Measurements from ENCODE around the gene SRL.
"Not testable (repeated sequence)": the region's sequence is repeated elsewhere in the genome, so short reads cannot be mapped to it uniquely, and the experiment has no call there.

SRL gene

DNA sequence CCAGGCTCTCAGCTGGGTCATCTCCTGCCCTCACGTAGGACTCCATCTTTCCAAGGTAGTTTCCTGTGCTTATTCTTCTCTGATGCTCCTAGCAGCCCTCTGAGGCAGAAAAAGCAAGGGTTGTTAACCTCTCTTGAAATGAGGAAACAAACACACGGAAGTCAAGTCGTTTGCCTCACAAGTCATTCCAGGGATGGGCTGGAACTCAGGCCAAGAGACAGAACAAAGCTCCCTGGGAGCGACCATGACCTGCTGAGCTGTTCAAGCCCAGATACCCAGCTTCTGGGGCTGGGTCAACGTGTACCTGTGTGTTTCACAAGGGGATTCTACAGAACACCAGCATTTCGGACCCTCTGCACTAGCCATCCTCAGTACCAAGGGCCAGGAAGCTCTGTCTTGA is 28.1 kb downstream of the SRL start:
- TF ChIP-seq, protein P1, sequence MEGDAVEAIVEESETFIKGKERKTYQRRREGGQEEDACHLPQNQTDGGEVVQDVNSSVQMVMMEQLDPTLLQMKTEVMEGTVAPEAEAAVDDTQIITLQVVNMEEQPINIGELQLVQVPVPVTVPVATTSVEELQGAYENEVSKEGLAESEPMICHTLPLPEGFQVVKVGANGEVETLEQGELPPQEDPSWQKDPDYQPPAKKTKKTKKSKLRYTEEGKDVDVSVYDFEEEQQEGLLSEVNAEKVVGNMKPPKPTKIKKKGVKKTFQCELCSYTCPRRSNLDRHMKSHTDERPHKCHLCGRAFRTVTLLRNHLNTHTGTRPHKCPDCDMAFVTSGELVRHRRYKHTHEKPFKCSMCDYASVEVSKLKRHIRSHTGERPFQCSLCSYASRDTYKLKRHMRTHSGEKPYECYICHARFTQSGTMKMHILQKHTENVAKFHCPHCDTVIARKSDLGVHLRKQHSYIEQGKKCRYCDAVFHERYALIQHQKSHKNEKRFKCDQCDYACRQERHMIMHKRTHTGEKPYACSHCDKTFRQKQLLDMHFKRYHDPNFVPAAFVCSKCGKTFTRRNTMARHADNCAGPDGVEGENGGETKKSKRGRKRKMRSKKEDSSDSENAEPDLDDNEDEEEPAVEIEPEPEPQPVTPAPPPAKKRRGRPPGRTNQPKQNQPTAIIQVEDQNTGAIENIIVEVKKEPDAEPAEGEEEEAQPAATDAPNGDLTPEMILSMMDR (IDR thresholded peaks at IDR 0.05; ENCODE audit: insufficient read depth, missing control alignments): no peak
- no peak for FAIRE-seq
- no peak for DNase-seq (ENCODE audit: insufficient read length, low spot score)

- no peak for FAIRE-seq
- no peak for DNase-seq (ENCODE audit: insufficient read length, low spot score)
- TF ChIP-seq, protein P1 (IDR thresholded peaks at IDR 0.05; ENCODE audit: insufficient read depth, missing control alignments): no peak
Measured at GRCh38 chr16:4212934-4213296, 29.0 kb downstream of the SRL start.

- DNase-seq (ENCODE audit: insufficient read length, low spot score): no peak
- TF ChIP-seq, protein P1 (IDR thresholded peaks at IDR 0.05; ENCODE audit: insufficient read depth, missing control alignments): no peak
- no peak for FAIRE-seq
Measured at GRCh38 chr16:4212211-4212933, 29.5 kb downstream of the SRL start.

- not testable (repeated sequence) for FAIRE-seq; DNase-seq (ENCODE audit: insufficient read length, low spot score)
Measured at GRCh38 chr16:4211445-4212210, 30.3 kb downstream of the SRL start.

DNA sequence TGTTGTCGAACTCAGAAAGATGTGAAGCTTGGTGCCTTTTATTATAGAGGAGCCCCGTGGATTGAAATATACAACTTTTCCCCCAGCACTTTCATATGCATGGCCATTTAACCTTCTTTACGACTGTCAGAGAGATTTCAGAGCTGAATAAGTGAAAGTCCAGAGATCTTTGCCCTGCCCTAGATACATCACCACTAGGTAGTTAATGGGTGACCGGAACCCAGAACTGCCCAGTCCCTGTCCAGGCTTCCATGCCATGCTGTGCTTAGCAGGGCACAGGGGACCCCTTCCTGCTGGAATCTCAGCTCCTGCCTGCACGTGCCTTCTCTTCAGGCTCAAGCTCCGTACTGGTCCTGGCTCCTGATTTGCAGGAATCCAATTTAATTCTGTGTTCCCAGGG is 32.2 kb downstream of the SRL start:
- TF ChIP-seq, protein P1 (IDR thresholded peaks at IDR 0.05; ENCODE audit: insufficient read depth, missing control alignments): no peak
- DNase-seq (ENCODE audit: insufficient read length, low spot score) (no peak), FAIRE-seq (no peak)

DNA sequence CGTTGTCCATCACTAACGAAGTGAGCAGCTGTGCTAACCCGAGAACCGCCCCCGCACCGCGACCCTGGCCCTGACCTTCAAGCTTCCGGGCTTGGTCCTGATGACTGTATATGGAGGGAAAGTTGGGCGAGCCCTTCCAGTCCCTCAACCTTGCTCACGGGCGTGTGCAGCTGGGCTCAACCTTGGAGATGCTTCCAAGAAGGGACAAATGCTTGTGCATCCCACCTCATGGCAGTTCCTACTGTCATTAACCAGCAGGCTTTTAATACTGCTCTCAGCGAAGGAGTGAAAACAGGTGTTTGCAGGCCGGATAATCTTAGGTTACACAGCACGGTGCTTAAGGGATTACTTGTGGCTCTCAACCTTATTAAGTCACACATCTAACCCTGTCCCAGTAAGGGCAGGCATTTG is 33.5 kb downstream of the SRL start:
- TF ChIP-seq, protein P1 (IDR thresholded peaks at IDR 0.05; ENCODE audit: insufficient read depth, missing control alignments): no peak
- FAIRE-seq (peak; percentile 81), DNase-seq (ENCODE audit: insufficient read length, low spot score) (peak; percentile 92)

DNA sequence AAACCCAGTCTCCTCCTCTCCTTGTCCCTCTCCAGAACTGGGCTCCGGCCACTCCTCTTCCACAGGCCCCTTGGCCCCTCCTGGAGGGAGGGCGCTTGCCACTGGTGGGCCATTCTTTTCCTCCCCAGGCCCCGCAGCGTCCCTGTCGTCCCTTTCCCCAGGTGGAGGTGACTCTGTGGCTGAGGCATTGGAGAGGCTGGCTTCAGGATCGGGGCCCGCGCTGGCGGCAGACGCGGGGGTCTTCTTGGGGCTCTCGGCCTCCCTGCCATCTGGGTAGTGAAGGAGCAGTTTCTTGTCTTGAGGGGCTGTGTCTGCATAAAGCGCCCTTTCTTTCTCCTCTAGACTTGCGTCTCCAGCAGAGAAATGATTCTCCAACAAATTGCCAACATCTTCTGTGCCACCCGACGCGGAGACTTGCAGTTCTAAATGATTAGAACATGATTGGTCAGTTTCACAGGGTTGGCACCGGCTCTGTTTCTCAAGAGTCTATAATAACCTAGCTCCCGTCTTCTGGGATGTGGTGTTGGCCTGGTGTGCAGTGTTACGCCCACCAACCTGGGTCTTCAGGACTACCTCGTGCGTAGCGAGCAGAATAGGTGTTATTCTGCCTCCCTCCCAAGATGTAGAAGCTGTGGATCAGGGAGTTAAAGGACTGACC is 34.1 kb downstream of the SRL start:
- FAIRE-seq: no peak
- TF ChIP-seq, protein P1 (IDR thresholded peaks at IDR 0.05; ENCODE audit: insufficient read depth, missing control alignments): no peak
- DNase-seq (ENCODE audit: insufficient read length, low spot score): no peak
